H1 (cell line): ENCODE results near the gene PPP1R2. TPM values are rescaled to one million over a fixed set of nuclear protein-coding genes. Genes with fewer than 3 reads are reported as not detected.

Experiments used
- GTF2F1 ChIP-seq: IDR thresholded peaks from 2 replicates; pipeline ENCODE4 v1.6.1; 2012; ENCODE audit warnings: low read depth, low read length, improper control_type of control experiment, borderline replicate concordance
- JUN ChIP-seq: IDR thresholded peaks from 2 replicates; pipeline ENCODE4 v1.6.1; 2011; ENCODE audit warnings: low read depth, mild to moderate bottlenecking, improper control_type of control experiment, low read length
- KDM1A ChIP-seq: fragments of 200-600, 300-600 bp; sonication (generic); IDR thresholded peaks from 2 replicates; pipeline ENCODE4 v1.7.1; 2016; ENCODE audit warnings: mild to moderate bottlenecking, low read length, borderline replicate concordance
- polyA plus RNA-seq, 7 experiments: library from polyadenylated mRNA; depleted of rRNA in 3 of 7; stranded (reverse) in 5 of 7; unstranded in 2 of 7; fragments of >200 nt in 5 of 7; fragments of 200-250 nt in 2 of 7; gene quantifications; 1 replicate in 5 of 7; 2 replicates in 1 of 7; 4 replicates in 1 of 7; pipeline versions ENCODE4 v1.2.1 to v1.2.3, GENCODE V29; 2011 to 2013; ENCODE audit warnings: missing spikeins in 2 of 7, mixed read lengths in 2 of 7
- total RNA-seq: library from RNA; stranded (reverse); fragmentation: NEBNext Ultra II Directional; extraction: Animal tissue kit (Norgen Biotek cat#: 25700); gene quantifications from 2 replicates; pipeline ENCODE4 v1.2.1, GENCODE V29; 2021
- TF ChIP-seq, protein P1 (sequence below): IDR thresholded peaks from 2 replicates; pipeline ENCODE4 v1.6.1; 2011; ENCODE audit warnings: low read length, improper control_type of control experiment

Gene PPP1R2
- total and polyA plus RNA-seq, 2 of the 8 experiments (the other 6 are each of a cell fraction or from before 2014, with no cell fraction given) = 14.0 to 26.5 TPM

DNA sequence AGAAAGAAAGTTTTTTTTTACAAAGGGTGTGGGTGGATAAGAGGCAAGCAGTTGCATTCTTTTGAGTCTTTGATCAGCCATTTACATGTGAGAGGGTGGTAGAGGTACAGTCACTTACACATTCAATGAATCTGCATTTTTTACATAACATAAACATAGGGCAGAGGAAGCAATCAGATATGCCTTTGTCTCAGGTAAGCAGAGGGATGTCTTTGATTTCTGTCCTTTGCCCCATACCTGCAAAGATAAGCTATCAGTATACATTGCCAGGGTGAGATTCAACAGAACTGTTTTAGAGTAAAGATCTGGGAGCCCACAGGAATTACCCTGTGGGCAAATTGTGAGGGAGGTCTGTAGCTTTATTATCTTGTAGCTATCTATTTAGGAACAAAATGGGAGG is 5.4 kb upstream of the PPP1R2 start (continued):
- TF ChIP-seq, protein P1, sequence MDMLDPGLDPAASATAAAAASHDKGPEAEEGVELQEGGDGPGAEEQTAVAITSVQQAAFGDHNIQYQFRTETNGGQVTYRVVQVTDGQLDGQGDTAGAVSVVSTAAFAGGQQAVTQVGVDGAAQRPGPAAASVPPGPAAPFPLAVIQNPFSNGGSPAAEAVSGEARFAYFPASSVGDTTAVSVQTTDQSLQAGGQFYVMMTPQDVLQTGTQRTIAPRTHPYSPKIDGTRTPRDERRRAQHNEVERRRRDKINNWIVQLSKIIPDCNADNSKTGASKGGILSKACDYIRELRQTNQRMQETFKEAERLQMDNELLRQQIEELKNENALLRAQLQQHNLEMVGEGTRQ = no peak
- no peak for TF ChIP-seq JUN
- TF ChIP-seq KDM1A = no peak
- TF ChIP-seq GTF2F1 = no peak
